ENCODE data around the gene KRTAP10-5. TPM values are rescaled to one million over a fixed set of nuclear protein-coding genes. Genes with fewer than 3 reads are reported as not detected.
"Not testable (repeated sequence)": the region's sequence is repeated elsewhere in the genome, so short reads cannot be mapped to it uniquely, and the experiment has no call there.

KRTAP10-5 gene
- total RNA-seq, 2 experiments from 2014 or later, result not detected

- H3K27ac Mint-ChIP-seq, result no peak overlapping the region
- no peaks in the 10 kb centered on the region for H3K36me3 Mint-ChIP-seq (ENCODE audit: low read depth)
- CTCF ChIA-PET, result no interaction called here
- no peaks in the 10 kb centered on the region for H3K9me3 Mint-ChIP-seq
- POLR2A ChIA-PET, result interaction anchor here (1.2 kb wide), 1 partner anchor 18 kb away, joined by 3 read pairs; no protein-coding TSS in a partner anchor
- H3K4me3 Mint-ChIP-seq, result no peak overlapping the region
- DNase-seq, result no peak
- H3K27me3 Mint-ChIP-seq, result peaks cover 2% of the 10 kb centered on the region
- H3K4me1 Mint-ChIP-seq, result peaks cover 11% of the 10 kb centered on the region
Measured at GRCh38 chr21:44568667-44569556, 11.5 kb downstream of the KRTAP10-5 start.

GRCh38 chr21:44568261-44568660 is 12.1 kb downstream of the KRTAP10-5 start:
- H3K36me3 Mint-ChIP-seq (ENCODE audit: low read depth), result no peaks in the 10 kb centered on the region
- H3K4me1 Mint-ChIP-seq, result peaks cover 11% of the 10 kb centered on the region
- H3K27ac Mint-ChIP-seq, result no peak overlapping the region
- H3K4me3 Mint-ChIP-seq, result no peak overlapping the region
- POLR2A ChIA-PET, result interaction anchor here (1.2 kb wide), 1 partner anchor 17 kb away, joined by 3 read pairs; no protein-coding TSS in a partner anchor
- H3K9me3 Mint-ChIP-seq, result no peaks in the 10 kb centered on the region
- peaks cover 2% of the 10 kb centered on the region for H3K27me3 Mint-ChIP-seq
- no peak for DNase-seq
- CTCF ChIA-PET, result no interaction called here

- Mint-ChIP-seq H3K27ac (no peak overlapping the region), H3K36me3 (ENCODE audit: low read depth) (no peaks in the 10 kb centered on the region), H3K9me3 (peaks cover under 1% of the 10 kb centered on the region), H3K4me1 (peaks cover 11% of the 10 kb centered on the region), H3K4me3 (no peak overlapping the region), H3K27me3 (peaks cover 2% of the 10 kb centered on the region)
- ChIA-PET CTCF (no interaction called here), POLR2A (interaction anchor here (1.2 kb wide), 1 partner anchor 17 kb away, joined by 3 read pairs; no protein-coding TSS in a partner anchor)
- DNase-seq, result no peak
Measured at GRCh38 chr21:44567481-44568171, 12.8 kb downstream of the KRTAP10-5 start.

- Mint-ChIP-seq H3K27ac (no peak overlapping the region), H3K4me1 (peaks cover 11% of the 10 kb centered on the region), H3K36me3 (ENCODE audit: low read depth) (peaks cover 2% of the 10 kb centered on the region), H3K9me3 (peaks cover 8% of the 10 kb centered on the region), H3K27me3 (peaks cover 6% of the 10 kb centered on the region), H3K4me3 (no peak overlapping the region)
- POLR2A ChIA-PET, result no interaction called here
- CTCF ChIA-PET, result interaction anchor here (0.9 kb wide), 1 partner anchor 56 kb away, joined by 3 read pairs; no protein-coding TSS in a partner anchor
- DNase-seq, result no peak
Measured at GRCh38 chr21:44566403-44566802, 14.0 kb downstream of the KRTAP10-5 start.

- ChIA-PET CTCF (no interaction called here), POLR2A (no interaction called here)
- Mint-ChIP-seq H3K27me3 (peaks cover 15% of the 10 kb centered on the region), H3K9me3 (peaks cover 11% of the 10 kb centered on the region), H3K27ac (peak overlapping the region; percentile 9), H3K36me3 (ENCODE audit: low read depth) (peaks cover 2% of the 10 kb centered on the region), H3K4me3 (no peak overlapping the region), H3K4me1 (peaks cover 11% of the 10 kb centered on the region)
- DNase-seq, result no peak
Measured at GRCh38 chr21:44564886-44565598, 15.4 kb downstream of the KRTAP10-5 start.

GRCh38 chr21:44564099-44564498 is 16.3 kb downstream of the KRTAP10-5 start:
- H3K36me3 Mint-ChIP-seq (ENCODE audit: low read depth), result peaks cover 2% of the 10 kb centered on the region
- no peak for DNase-seq
- peaks cover 11% of the 10 kb centered on the region for H3K4me1 Mint-ChIP-seq
- peaks cover 11% of the 10 kb centered on the region for H3K9me3 Mint-ChIP-seq
- H3K27ac Mint-ChIP-seq, result no peak overlapping the region
- ChIA-PET CTCF (no interaction called here), POLR2A (no interaction called here)
- H3K27me3 Mint-ChIP-seq, result peaks cover 15% of the 10 kb centered on the region
- H3K4me3 Mint-ChIP-seq, result no peak overlapping the region

GRCh38 chr21:44558695-44559094 is 21.7 kb downstream of the KRTAP10-5 start, which contains the start of gene KRTAP10-3:
Gene KRTAP10-3, minus strand, starts transcription at chr21:44558795. Its CDS starts 80 bp downstream, at chr21:44558715.
- H3K27ac Mint-ChIP-seq, result no peak within 1 kb of the TSS
- H3K4me3 Mint-ChIP-seq, result no peak within 1 kb of the TSS
- H3K4me1 Mint-ChIP-seq, result no peaks in the 10 kb centered on the region
- peaks cover 2% of the 10 kb centered on the region for H3K36me3 Mint-ChIP-seq (ENCODE audit: low read depth)
- POLR2A ChIA-PET, result no interaction called here
- H3K27me3 Mint-ChIP-seq, result peaks cover 18% of the 10 kb centered on the region
- CTCF ChIA-PET, result no interaction called here
- peaks cover 11% of the 10 kb centered on the region for H3K9me3 Mint-ChIP-seq
- no peak for DNase-seq

GRCh38 chr21:44558329-44558675 is 22.1 kb downstream of the KRTAP10-5 start:
- peaks cover 18% of the 10 kb centered on the region for H3K27me3 Mint-ChIP-seq
- H3K27ac Mint-ChIP-seq; CTCF ChIA-PET; H3K4me1 Mint-ChIP-seq; H3K36me3 Mint-ChIP-seq (ENCODE audit: low read depth); DNase-seq; H3K4me3 Mint-ChIP-seq; POLR2A ChIA-PET: not testable (repeated sequence)
- peaks cover 11% of the 10 kb centered on the region for H3K9me3 Mint-ChIP-seq

- Mint-ChIP-seq H3K4me1 (no peaks in the 10 kb centered on the region), H3K9me3 (peaks cover 11% of the 10 kb centered on the region), H3K36me3 (ENCODE audit: low read depth) (peaks cover 2% of the 10 kb centered on the region), H3K4me3 (no peak overlapping the region), H3K27ac (no peak overlapping the region), H3K27me3 (peaks cover 18% of the 10 kb centered on the region)
- no peak for DNase-seq
- ChIA-PET POLR2A (no interaction called here), CTCF (interaction anchor here (0.8 kb wide), 1 partner anchor 10 kb away, joined by 3 read pairs; no protein-coding TSS in a partner anchor)
Measured at GRCh38 chr21:44557491-44558328, 22.7 kb downstream of the KRTAP10-5 start.

GRCh38 chr21:44556879-44557278 is 23.5 kb downstream of the KRTAP10-5 start:
- ChIA-PET POLR2A (no interaction called here), CTCF (interaction anchor here (0.8 kb wide), 1 partner anchor 10 kb away, joined by 3 read pairs; no protein-coding TSS in a partner anchor)
- Mint-ChIP-seq H3K27ac (no peak overlapping the region), H3K4me3 (no peak overlapping the region), H3K9me3 (peaks cover 3% of the 10 kb centered on the region), H3K27me3 (peaks cover 14% of the 10 kb centered on the region), H3K36me3 (ENCODE audit: low read depth) (no peaks in the 10 kb centered on the region), H3K4me1 (no peaks in the 10 kb centered on the region)
- no peak for DNase-seq

GRCh38 chr21:44555200-44555875 is 25.1 kb downstream of the KRTAP10-5 start:
- no peak overlapping the region for H3K27ac Mint-ChIP-seq
- H3K4me1 Mint-ChIP-seq, result no peaks in the 10 kb centered on the region
- peak; percentile 12 for DNase-seq
- H3K9me3 Mint-ChIP-seq, result no peaks in the 10 kb centered on the region
- ChIA-PET POLR2A (interaction anchor here (1.2 kb wide), 1 partner anchor 64 kb away, joined by 4 read pairs; no protein-coding TSS in a partner anchor), CTCF (no interaction called here)
- H3K4me3 Mint-ChIP-seq, result no peak overlapping the region
- H3K36me3 Mint-ChIP-seq (ENCODE audit: low read depth), result no peaks in the 10 kb centered on the region
- peaks cover 5% of the 10 kb centered on the region for H3K27me3 Mint-ChIP-seq

- ChIA-PET CTCF (no interaction called here), POLR2A (no interaction called here)
- peaks cover 11% of the 10 kb centered on the region for H3K4me1 Mint-ChIP-seq
- no peak overlapping the region for H3K4me3 Mint-ChIP-seq
- peaks cover 2% of the 10 kb centered on the region for H3K36me3 Mint-ChIP-seq (ENCODE audit: low read depth)
- H3K9me3 Mint-ChIP-seq, result peaks cover under 1% of the 10 kb centered on the region
- DNase-seq, result no peak
- H3K27me3 Mint-ChIP-seq, result no peaks in the 10 kb centered on the region
- H3K27ac Mint-ChIP-seq, result no peak overlapping the region
Measured at GRCh38 chr21:44552681-44553080, 27.7 kb downstream of the KRTAP10-5 start.

Measured in activated CD4-positive, alpha-beta memory T cell treated with anti-CD3 and anti-CD28 coated beads, Interleukin-2, amount 10 ng/mL, durations not matched to agents 7 days and 5 days (primary cell).